ENCODE data around the gene GREB1L. TPM values are rescaled to one million over a fixed set of nuclear protein-coding genes. Genes with fewer than 3 reads are reported as not detected.

The GREB1L gene
- total RNA-seq, 2 experiments from 2014 or later = not detected

- DNase-seq (no peak), ATAC-seq (no peak)
- H3K27ac Mint-ChIP-seq = no peak overlapping the region
- intact Hi-C loops (cut with DNase I, micrococcal nuclease) = no loop called here
- POLR2A ChIA-PET = no interaction called here
- CTCF ChIA-PET = no interaction called here
- H3K27me3 Mint-ChIP-seq = peaks cover 18% of the 10 kb centered on the region
- H3K4me3 Mint-ChIP-seq = no peak overlapping the region
- no peaks in the 10 kb centered on the region for H3K36me3 Mint-ChIP-seq (ENCODE audit: low read depth)
- no peaks in the 10 kb centered on the region for H3K9me3 Mint-ChIP-seq (ENCODE audit: low read depth)
- no peaks in the 10 kb centered on the region for H3K4me1 Mint-ChIP-seq
Observed at GRCh38 chr18:21468514-21469164, 226.6 kb downstream of the GREB1L start.

GRCh38 chr18:21472741-21473140 lies 230.7 kb downstream of the GREB1L start:
- Mint-ChIP-seq H3K4me1 (no peaks in the 10 kb centered on the region), H3K27me3 (peaks cover 9% of the 10 kb centered on the region), H3K27ac (no peak overlapping the region), H3K36me3 (ENCODE audit: low read depth) (no peaks in the 10 kb centered on the region), H3K9me3 (ENCODE audit: low read depth) (no peaks in the 10 kb centered on the region), H3K4me3 (no peak overlapping the region)
- DNase-seq (no peak), ATAC-seq (no peak)
- POLR2A ChIA-PET = no interaction called here
- intact Hi-C loops (cut with DNase I, micrococcal nuclease) = no loop called here
- CTCF ChIA-PET = no interaction called here

GRCh38 chr18:21474621-21475020 lies 232.6 kb downstream of the GREB1L start:
- H3K27me3 Mint-ChIP-seq = peaks cover 9% of the 10 kb centered on the region
- ChIA-PET POLR2A (no interaction called here), CTCF (interaction anchor here (0.6 kb wide), 1 partner anchor 34 kb away, joined by 3 read pairs; no protein-coding TSS in a partner anchor)
- no peaks in the 10 kb centered on the region for H3K4me1 Mint-ChIP-seq
- no peak overlapping the region for H3K27ac Mint-ChIP-seq
- intact Hi-C loops (cut with DNase I, micrococcal nuclease) = no loop called here
- H3K9me3 Mint-ChIP-seq (ENCODE audit: low read depth) = no peaks in the 10 kb centered on the region
- no peaks in the 10 kb centered on the region for H3K36me3 Mint-ChIP-seq (ENCODE audit: low read depth)
- H3K4me3 Mint-ChIP-seq = no peak overlapping the region
- ATAC-seq = no peak
- no peak for DNase-seq

- Mint-ChIP-seq H3K9me3 (ENCODE audit: low read depth) (no peaks in the 10 kb centered on the region), H3K36me3 (ENCODE audit: low read depth) (no peaks in the 10 kb centered on the region), H3K4me1 (no peaks in the 10 kb centered on the region), H3K27me3 (peaks cover 3% of the 10 kb centered on the region), H3K4me3 (no peak overlapping the region), H3K27ac (no peak overlapping the region)
- intact Hi-C loops (cut with DNase I, micrococcal nuclease) = loop anchor here in 1 of 2 experiments (10.0 kb wide), 2 partner anchors 375 to 465 kb away; no protein-coding TSS in a partner anchor
- DNase-seq (no peak), ATAC-seq (no peak)
- ChIA-PET CTCF (interaction anchor here (1.5 kb wide), 1 partner anchor 10 kb away, joined by 3 read pairs; no protein-coding TSS in a partner anchor), POLR2A (no interaction called here)
Observed at GRCh38 chr18:21479721-21480120, 237.7 kb downstream of the GREB1L start.

GRCh38 chr18:21481739-21482138 lies 239.7 kb downstream of the GREB1L start:
- Mint-ChIP-seq H3K9me3 (ENCODE audit: low read depth) (no peaks in the 10 kb centered on the region), H3K27ac (no peak overlapping the region), H3K4me3 (no peak overlapping the region), H3K36me3 (ENCODE audit: low read depth) (no peaks in the 10 kb centered on the region), H3K4me1 (no peaks in the 10 kb centered on the region), H3K27me3 (peaks cover 3% of the 10 kb centered on the region)
- POLR2A ChIA-PET = interaction anchor here (0.6 kb wide), 1 partner anchor 19 kb away, joined by 5 read pairs; no protein-coding TSS in a partner anchor
- CTCF ChIA-PET = no interaction called here
- intact Hi-C loops (cut with DNase I, micrococcal nuclease) = loop anchor here in 1 of 2 experiments (10.0 kb wide), 2 partner anchors 373 to 463 kb away; no protein-coding TSS in a partner anchor
- DNase-seq (no peak), ATAC-seq (no peak)

- intact Hi-C loops (cut with DNase I, micrococcal nuclease) = loop anchor here in 1 of 2 experiments (10.0 kb wide), 2 partner anchors 372 to 462 kb away; no protein-coding TSS in a partner anchor
- no peak overlapping the region for H3K4me3 Mint-ChIP-seq
- no peaks in the 10 kb centered on the region for H3K4me1 Mint-ChIP-seq
- POLR2A ChIA-PET = interaction anchor here (0.6 kb wide), 1 partner anchor 144 kb away, joined by 8 read pairs; no protein-coding TSS in a partner anchor
- ATAC-seq (no peak), DNase-seq (no peak)
- no peak overlapping the region for H3K27ac Mint-ChIP-seq
- CTCF ChIA-PET = no interaction called here
- H3K27me3 Mint-ChIP-seq = peaks cover 5% of the 10 kb centered on the region
- H3K36me3 Mint-ChIP-seq (ENCODE audit: low read depth) = no peaks in the 10 kb centered on the region
- no peaks in the 10 kb centered on the region for H3K9me3 Mint-ChIP-seq (ENCODE audit: low read depth)
Observed at GRCh38 chr18:21483051-21483450, 241.0 kb downstream of the GREB1L start.

GRCh38 chr18:21484851-21485636 lies 243.0 kb downstream of the GREB1L start:
- DNase-seq = no peak
- ATAC-seq = no peak
- Mint-ChIP-seq H3K4me3 (no peak overlapping the region), H3K27ac (no peak overlapping the region), H3K9me3 (ENCODE audit: low read depth) (no peaks in the 10 kb centered on the region), H3K4me1 (no peaks in the 10 kb centered on the region), H3K36me3 (ENCODE audit: low read depth) (no peaks in the 10 kb centered on the region), H3K27me3 (peaks cover 5% of the 10 kb centered on the region)
- ChIA-PET POLR2A (interaction anchor here (0.6 kb wide), 1 partner anchor 324 kb away, joined by 4 read pairs; no protein-coding TSS in a partner anchor), CTCF (interaction anchor here (0.6 to 1.1 kb wide), 2 partner anchors 14 to 262 kb away, joined by 3 read pairs; no protein-coding TSS in a partner anchor)
- intact Hi-C loops (cut with DNase I, micrococcal nuclease) = loop anchor here (5.0 to 10.0 kb wide), 3 partner anchors 117 to 460 kb away; partner anchors contain the start of gene ESCO1 (in 1 of the 2)

GRCh38 chr18:21486905-21487437 lies 244.9 kb downstream of the GREB1L start:
- ATAC-seq (no peak), DNase-seq (no peak)
- Mint-ChIP-seq H3K4me3 (no peak overlapping the region), H3K27me3 (peaks cover 5% of the 10 kb centered on the region), H3K4me1 (no peaks in the 10 kb centered on the region), H3K9me3 (ENCODE audit: low read depth) (no peaks in the 10 kb centered on the region), H3K36me3 (ENCODE audit: low read depth) (no peaks in the 10 kb centered on the region), H3K27ac (no peak overlapping the region)
- ChIA-PET CTCF (interaction anchor here (0.8 to 3.1 kb wide), 3 partner anchors 9 to 180 kb away, joined by 4 to 12 read pairs (median 4); no protein-coding TSS in a partner anchor), POLR2A (interaction anchor here (0.6 kb wide), 1 partner anchor 33 kb away, joined by 6 read pairs; no protein-coding TSS in a partner anchor)
- intact Hi-C loops (cut with DNase I, micrococcal nuclease) = loop anchor here (5.0 to 10.0 kb wide), 3 partner anchors 115 to 458 kb away; partner anchors contain the start of gene ESCO1 (in 1 of the 2)

- DNase-seq (peak; percentile 61), ATAC-seq (peak; percentile 55)
- H3K9me3 Mint-ChIP-seq (ENCODE audit: low read depth) = no peaks in the 10 kb centered on the region
- CTCF ChIA-PET = interaction anchor here (0.7 to 3.1 kb wide), 7 partner anchors 8 to 467 kb away, joined by 3 to 12 read pairs (median 3); partner anchors contain the start of gene SNRPD1
- H3K4me1 Mint-ChIP-seq = no peaks in the 10 kb centered on the region
- no peak overlapping the region for H3K27ac Mint-ChIP-seq
- H3K27me3 Mint-ChIP-seq = peaks cover 5% of the 10 kb centered on the region
- POLR2A ChIA-PET = no interaction called here
- intact Hi-C loops (cut with DNase I, micrococcal nuclease) = loop anchor here (2.0 to 10.0 kb wide), 4 partner anchors 113 to 456 kb away; partner anchors contain the start of gene ESCO1 (in 1 of the 2)
- H3K36me3 Mint-ChIP-seq (ENCODE audit: low read depth) = no peaks in the 10 kb centered on the region
- H3K4me3 Mint-ChIP-seq = no peak overlapping the region
Observed at GRCh38 chr18:21489119-21489750, 247.2 kb downstream of the GREB1L start.

- no peaks in the 10 kb centered on the region for H3K4me1 Mint-ChIP-seq
- ChIA-PET POLR2A (no interaction called here), CTCF (interaction anchor here (0.6 to 3.1 kb wide), 5 partner anchors 7 to 466 kb away, joined by 3 to 12 read pairs (median 3); no protein-coding TSS in a partner anchor)
- no peak overlapping the region for H3K4me3 Mint-ChIP-seq
- H3K27me3 Mint-ChIP-seq = peaks cover 5% of the 10 kb centered on the region
- H3K27ac Mint-ChIP-seq = no peak overlapping the region
- DNase-seq (no peak), ATAC-seq (no peak)
- intact Hi-C loops (cut with DNase I, micrococcal nuclease) = loop anchor here (2.0 to 10.0 kb wide), 4 partner anchors 112 to 455 kb away; partner anchors contain the start of gene ESCO1 (in 1 of the 2)
- H3K9me3 Mint-ChIP-seq (ENCODE audit: low read depth) = no peaks in the 10 kb centered on the region
- H3K36me3 Mint-ChIP-seq (ENCODE audit: low read depth) = no peaks in the 10 kb centered on the region
Observed at GRCh38 chr18:21489919-21490495, 248.0 kb downstream of the GREB1L start.
